ENCODE data around the gene NRG2. TPM values are rescaled to one million over a fixed set of nuclear protein-coding genes. Genes with fewer than 3 reads are reported as not detected.

The NRG2 gene
- total and polyA plus RNA-seq, 2 experiments from 2014 or later, result 0.37 to 1.3 TPM

- Histone ChIP-seq H3K4me2 (no peak overlapping the region), H3K36me3 (ENCODE audit: insufficient read depth) (no peaks in the 10 kb centered on the region), H3F3A (replicated peaks; ENCODE audit: low read depth) (no peaks in the 10 kb centered on the region), H3K4me3 (no peak overlapping the region), H4K20me1 (replicated peaks; ENCODE audit: insufficient read depth) (no peaks in the 10 kb centered on the region; the same call in 1 of the 2 replicates), H3K27ac (ENCODE audit: low read depth) (no peak overlapping the region), H3K79me2 (replicated peaks; ENCODE audit: insufficient read depth) (no peaks in the 10 kb centered on the region), H2AFZ (no peak overlapping the region), H3K27me3 (ENCODE audit: insufficient read depth) (no peaks in the 10 kb centered on the region), H3K4me1 (ENCODE audit: insufficient read depth) (no peaks in the 10 kb centered on the region), H3K9me2 (ENCODE audit: insufficient read depth) (no peaks in the 10 kb centered on the region)
- Mint-ChIP-seq H3K27ac (no peak overlapping the region), H3K4me3 (no peak overlapping the region), H3K27me3 (ENCODE audit: insufficient read depth, low read depth, poor library complexity) (peaks cover 10% of the 10 kb centered on the region), H3K36me3 (ENCODE audit: low read depth) (no peaks in the 10 kb centered on the region), H3K9me3 (no peaks in the 10 kb centered on the region), H3K4me1 (no peaks in the 10 kb centered on the region; the same call in 2 of the 3 replicates)
- no peak for DNase-seq (ENCODE audit: low spot score)
- TF ChIP-seq ZNF462 (CRISPR knock-in tag; IDR thresholded peaks at IDR 0.05) (no peak), ETS1 (IDR thresholded peaks at IDR 0.05) (no peak), JUNB (IDR thresholded peaks at IDR 0.05; ENCODE audit: unreplicated experiment) (no peak), EZH2 (IDR thresholded peaks at IDR 0.05; ENCODE audit: low read depth, unreplicated experiment) (no peak), ZNF331 (CRISPR knock-in tag; IDR thresholded peaks at IDR 0.05; ENCODE audit: low read depth) (no peak), CTCF (conservative IDR thresholded peaks at IDR 0.05; ENCODE audit: low read depth in 2 of 2) (no peak), REST (IDR thresholded peaks at IDR 0.05; ENCODE audit: unreplicated experiment) (no peak), CREB1 (CRISPR knock-in tag; IDR thresholded peaks at IDR 0.05; ENCODE audit: low read depth) (no peak), STAT1 (IDR thresholded peaks at IDR 0.05; ENCODE audit: unreplicated experiment) (no peak), ZNF114 (CRISPR knock-in tag; IDR thresholded peaks at IDR 0.05) (no peak), NANOG (IDR thresholded peaks at IDR 0.05; ENCODE audit: borderline replicate concordance) (no peak), POLR2AphosphoS5 (IDR thresholded peaks at IDR 0.05; ENCODE audit: low read depth) (no peak), EZH2phosphoT487 (IDR thresholded peaks at IDR 0.05; ENCODE audit: unreplicated experiment) (no peak)
- ATAC-seq, result no peak
Measured at GRCh38 chr5:139838381-139839197, 204.5 kb downstream of the NRG2 start.

All from GM23338 (cell line).